CD14-positive monocyte (primary cell): Measurements from ENCODE around the gene SCD. TPM values are rescaled to one million over a fixed set of nuclear protein-coding genes. Genes with fewer than 3 reads are reported as not detected.

Source experiments
- DNase-seq, 3 donors: peaks; one replicate each; pipeline ENCODE4 v3.0.0-alpha.2; 2011 to 2022
- H2AFZ ChIP-seq: 2 replicates; pipeline ENCODE4 v1.6.0; 2012; ENCODE audit warnings: mild to moderate bottlenecking, low read depth, low read length, inconsistent platforms; ENCODE audit not compliant: insufficient read depth, poor library complexity, severe bottlenecking
- H3K27ac ChIP-seq, 2 donors: 1 replicate in 1 of 2; 2 replicates in 1 of 2; pipeline ENCODE4 v1.5.1; 2012 to 2013; ENCODE audit warnings: low read length in 2 of 2, control low read depth in 1 of 2, inconsistent platforms in 1 of 2, low read depth in 1 of 2, mild to moderate bottlenecking in 1 of 2
- H3K27me3 ChIP-seq, 2 donors: one replicate each; pipeline versions ENCODE4 v1.6.0 to v1.6.1; 2011 to 2013; ENCODE audit warnings: low read length in 2 of 2; ENCODE audit not compliant: control insufficient read depth in 2 of 2, insufficient read depth in 2 of 2
- H3K36me3 ChIP-seq, 2 donors: replicated peaks in 1 of 2; 1 replicate in 1 of 2; 2 replicates in 1 of 2; pipeline versions ENCODE4 v1.5.1 to v1.6.1; 2012 to 2013; ENCODE audit warnings: low read length in 2 of 2, control low read depth in 1 of 2, inconsistent platforms in 1 of 2, mild to moderate bottlenecking in 1 of 2; ENCODE audit not compliant: insufficient read depth in 2 of 2, control insufficient read depth in 1 of 2
- H3K4me1 ChIP-seq, 2 donors: 1 replicate in 1 of 2; 2 replicates in 1 of 2; pipeline versions ENCODE4 v1.5.1 to v1.6.1; 2012 to 2013; ENCODE audit warnings: low read length in 2 of 2, control low read depth in 1 of 2, inconsistent platforms in 1 of 2, mild to moderate bottlenecking in 1 of 2, moderate library complexity in 1 of 2; ENCODE audit not compliant: insufficient read depth in 2 of 2, control insufficient read depth in 1 of 2
- H3K4me2 ChIP-seq: replicated peaks from 2 replicates; pipeline ENCODE3; 2012; ENCODE audit warnings: low read length, moderate library complexity, mild to moderate bottlenecking; ENCODE audit not compliant: poor library complexity, severe bottlenecking; ENCODE audit errors: extremely low read depth
- H3K4me3 ChIP-seq, 3 experiments: fragments of 200-600 bp in 1 of 3; sonication (generic) in 1 of 3; replicated peaks in 1 of 3; 1 replicate in 2 of 3; 2 replicates in 1 of 3; pipeline ENCODE4 v1.5.1; 2011 to 2013; ENCODE audit warnings: low read length in 3 of 3, mild to moderate bottlenecking in 3 of 3, control low read depth in 2 of 3, low read depth in 2 of 3, inconsistent platforms in 1 of 3, moderate library complexity in 1 of 3
- H3K79me2 ChIP-seq: 2 replicates; pipeline ENCODE4 v1.6.0; 2012; ENCODE audit warnings: mild to moderate bottlenecking, control low read depth, inconsistent platforms, low read length, moderate library complexity; ENCODE audit not compliant: insufficient read depth
- H3K9ac ChIP-seq: 2 replicates; pipeline ENCODE4 v1.6.0; 2017; ENCODE audit warnings: low read length, mild to moderate bottlenecking; ENCODE audit not compliant: insufficient read depth, poor library complexity, severe bottlenecking
- H3K9me3 ChIP-seq, 2 donors: replicated peaks in 1 of 2; 1 replicate in 1 of 2; 2 replicates in 1 of 2; pipeline versions ENCODE4 v1.5.1 to v1.6.1; 2012 to 2013; ENCODE audit warnings: low read length in 2 of 2, control low read depth in 1 of 2; ENCODE audit not compliant: control insufficient read depth in 1 of 2, insufficient read depth in 1 of 2
- H4K20me1 ChIP-seq: 2 replicates; pipeline ENCODE4 v1.6.0; 2012; ENCODE audit warnings: mild to moderate bottlenecking, low read length, control low read depth, moderate library complexity; ENCODE audit not compliant: insufficient read depth
- H3K27ac Mint-ChIP-seq, 7 donors: one replicate each; pipeline ENCODE4 v1.8.0; 2020; ENCODE audit warnings: mild to moderate bottlenecking in 7 of 7, mixed read lengths in 7 of 7, moderate library complexity in 6 of 7, inconsistent platforms in 2 of 7
- H3K27me3 Mint-ChIP-seq, 3 donors: one replicate each; pipeline ENCODE4 v1.8.0; 2021 to 2022; ENCODE audit warnings: low read depth in 3 of 3, mild to moderate bottlenecking in 3 of 3, mixed read lengths in 3 of 3, moderate library complexity in 3 of 3, inconsistent platforms in 1 of 3
- H3K36me3 Mint-ChIP-seq, 2 donors: one replicate each; pipeline ENCODE4 v1.8.0; 2020; ENCODE audit warnings: mixed read lengths in 2 of 2, inconsistent platforms in 1 of 2, mild to moderate bottlenecking in 1 of 2
- H3K4me1 Mint-ChIP-seq: one replicate; pipeline ENCODE4 v1.8.0; 2020; ENCODE audit warnings: mild to moderate bottlenecking, mixed read lengths
- H3K4me3 Mint-ChIP-seq, 2 donors: one replicate each; pipeline ENCODE4 v1.8.0; 2020; ENCODE audit warnings: mild to moderate bottlenecking in 2 of 2, mixed read lengths in 2 of 2, moderate library complexity in 1 of 2
- H3K9me3 Mint-ChIP-seq, 7 donors: one replicate each; pipeline ENCODE4 v1.8.0; 2020 to 2022; ENCODE audit warnings: mixed read lengths in 7 of 7, mild to moderate bottlenecking in 6 of 7, moderate library complexity in 6 of 7, inconsistent platforms in 2 of 7
- WGBS: methylation state at CpG from one replicate; pipeline ENCODE4 v1.1.5; 2013; ENCODE audit warnings: missing lambda C conversion rate; ENCODE audit not compliant: insufficient coverage; 5-methylcytosine and 5-hydroxymethylcytosine counted together
- intact Hi-C, 2 donors: fragments of 100-400 bp; cut with micrococcal nuclease; formaldehyde crosslinking; loops; one replicate each; pipeline versions ENCODE4 v1.15.0 to v1.15.1; 2023
- polyA plus RNA-seq, 3 donors: library from polyadenylated mRNA; depleted of rRNA in 1 of 3; unstranded in 2 of 3; stranded (reverse) in 1 of 3; fragments of 300-500 nt in 2 of 3; fragments of >200 nt in 1 of 3; fragmentation: Illumina TruSeq in 2 of 3; gene quantifications; 1 replicate in 2 of 3; 2 replicates in 1 of 3; pipeline ENCODE4 v1.2.3, GENCODE V29; 2012 to 2021
- TF ChIP-seq, protein P1 (sequence below): fragments of 200-600 bp; IDR thresholded peaks from one replicate; pipeline ENCODE4 v1.8.0; 2022; ENCODE audit warnings: antibody characterized with exemption, mild to moderate bottlenecking

SCD gene
- polyA plus RNA-seq, 3 donors = 1.00 to 3.4 (median 1.0) TPM

DNA sequence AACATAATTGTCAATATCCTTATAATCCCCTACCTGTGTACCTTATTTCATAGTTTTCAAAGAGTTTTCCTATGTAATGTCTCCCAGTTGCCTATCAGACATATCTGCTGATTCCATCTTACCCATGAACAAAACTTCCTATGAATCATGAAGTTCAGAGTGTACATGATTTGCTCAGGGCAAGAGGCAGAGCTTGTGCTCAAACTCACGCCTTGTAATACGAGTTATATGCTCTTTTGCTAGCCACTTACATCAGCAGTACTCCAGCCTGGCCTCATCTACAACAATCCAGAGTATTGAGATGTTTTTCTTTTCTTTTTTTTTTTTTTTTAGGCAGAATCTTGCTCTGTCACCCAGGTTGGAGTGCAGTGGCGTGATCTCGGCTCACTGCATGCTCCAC lies 28.8 kb upstream of the SCD start:
- Histone ChIP-seq H3K9me3 (no peaks in the 10 kb centered on the region), H3K4me2 (no peak overlapping the region), H3K36me3 (no peaks in the 10 kb centered on the region), H3K4me1 (no peaks in the 10 kb centered on the region), H3K27me3 (peaks cover 14 to 20% of the 10 kb centered on the region in 2 donors), H4K20me1 (no peaks in the 10 kb centered on the region), H2AFZ (no peak overlapping the region), H3K4me3 (no peak overlapping the region), H3K27ac (no peak overlapping the region), H3K79me2 (no peaks in the 10 kb centered on the region), H3K9ac (no peak overlapping the region)
- H3K9me3 Mint-ChIP-seq = no peaks in the 10 kb centered on the region
- TF ChIP-seq, protein P1, sequence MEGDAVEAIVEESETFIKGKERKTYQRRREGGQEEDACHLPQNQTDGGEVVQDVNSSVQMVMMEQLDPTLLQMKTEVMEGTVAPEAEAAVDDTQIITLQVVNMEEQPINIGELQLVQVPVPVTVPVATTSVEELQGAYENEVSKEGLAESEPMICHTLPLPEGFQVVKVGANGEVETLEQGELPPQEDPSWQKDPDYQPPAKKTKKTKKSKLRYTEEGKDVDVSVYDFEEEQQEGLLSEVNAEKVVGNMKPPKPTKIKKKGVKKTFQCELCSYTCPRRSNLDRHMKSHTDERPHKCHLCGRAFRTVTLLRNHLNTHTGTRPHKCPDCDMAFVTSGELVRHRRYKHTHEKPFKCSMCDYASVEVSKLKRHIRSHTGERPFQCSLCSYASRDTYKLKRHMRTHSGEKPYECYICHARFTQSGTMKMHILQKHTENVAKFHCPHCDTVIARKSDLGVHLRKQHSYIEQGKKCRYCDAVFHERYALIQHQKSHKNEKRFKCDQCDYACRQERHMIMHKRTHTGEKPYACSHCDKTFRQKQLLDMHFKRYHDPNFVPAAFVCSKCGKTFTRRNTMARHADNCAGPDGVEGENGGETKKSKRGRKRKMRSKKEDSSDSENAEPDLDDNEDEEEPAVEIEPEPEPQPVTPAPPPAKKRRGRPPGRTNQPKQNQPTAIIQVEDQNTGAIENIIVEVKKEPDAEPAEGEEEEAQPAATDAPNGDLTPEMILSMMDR = no peak
- no peaks in the 10 kb centered on the region for H3K4me1 Mint-ChIP-seq
- DNase-seq = no peak
- no peaks in the 10 kb centered on the region for H3K36me3 Mint-ChIP-seq
- H3K27ac Mint-ChIP-seq = no peak overlapping the region
- no CpG with 5 or more reads among the region's 4 CpGs for WGBS
- intact Hi-C loops = no loop called here
- H3K4me3 Mint-ChIP-seq = no peak overlapping the region
- H3K27me3 Mint-ChIP-seq = peaks cover 8 to 21% (median 15%) of the 10 kb centered on the region in 3 donors

- Histone ChIP-seq H3K4me3 (no peak overlapping the region), H3K4me1 (no peaks in the 10 kb centered on the region), H3K27ac (no peak overlapping the region), H3K9ac (no peak overlapping the region), H3K27me3 (peaks cover 9 to 19% of the 10 kb centered on the region in 2 donors), H3K79me2 (no peaks in the 10 kb centered on the region), H3K9me3 (no peaks in the 10 kb centered on the region), H3K4me2 (no peak overlapping the region), H4K20me1 (no peaks in the 10 kb centered on the region), H2AFZ (no peak overlapping the region), H3K36me3 (no peaks in the 10 kb centered on the region)
- Mint-ChIP-seq H3K27ac (no peak overlapping the region), H3K4me3 (no peak overlapping the region), H3K4me1 (no peaks in the 10 kb centered on the region), H3K27me3 (peaks cover 3 to 19% (median 9%) of the 10 kb centered on the region in 3 donors), H3K9me3 (no peaks in the 10 kb centered on the region), H3K36me3 (no peaks in the 10 kb centered on the region)
- DNase-seq = no peak
- TF ChIP-seq, protein P1 = no peak
- intact Hi-C loops = no loop called here
- no CpG with 5 or more reads among the region's 1 CpG for WGBS
Measured at GRCh38 chr10:100319707-100320402, 27.2 kb upstream of the SCD start.
